Stimulated activated CD8-positive, alpha-beta memory T cell treated with anti-CD3 and anti-CD28 coated beads, Interleukin-12 subunit alpha, Interleukin-12 subunit beta, amount 100 ng/mL, for 1 hour (primary cell): ENCODE data around the gene TTYH3.

Source experiments
- DNase-seq: peaks from one replicate; pipeline ENCODE4 v3.0.0-alpha.2; 2020; ENCODE audit warnings: low read depth

The TTYH3 gene

DNA sequence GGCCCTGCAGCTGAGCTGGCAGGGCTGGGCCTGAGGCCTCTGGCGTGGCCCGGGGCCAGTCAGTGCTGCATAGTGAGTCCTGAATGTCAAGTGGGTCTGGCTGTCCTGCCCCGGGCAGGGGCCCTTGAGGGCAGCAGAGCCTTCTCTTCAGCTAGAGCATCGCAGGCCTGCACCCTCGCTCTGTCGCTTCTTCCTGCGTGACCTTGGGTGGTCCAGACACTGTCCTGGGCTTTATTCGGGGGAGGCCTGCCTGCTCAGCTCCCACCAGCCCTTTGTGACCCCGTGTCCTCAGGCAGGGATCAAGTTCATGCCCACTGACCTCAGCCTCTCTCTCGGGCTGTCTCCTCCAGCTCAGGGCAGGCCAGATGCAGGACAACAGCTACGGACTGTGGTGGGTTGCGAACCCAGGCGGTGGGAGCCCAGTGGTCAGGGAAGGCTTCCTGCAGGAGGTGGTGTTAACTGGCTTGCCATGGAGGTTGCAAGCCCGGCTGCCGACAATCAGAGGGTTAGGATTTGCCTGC lies 3.4 kb downstream of the TTYH3 start:
- no peak for DNase-seq

DNA sequence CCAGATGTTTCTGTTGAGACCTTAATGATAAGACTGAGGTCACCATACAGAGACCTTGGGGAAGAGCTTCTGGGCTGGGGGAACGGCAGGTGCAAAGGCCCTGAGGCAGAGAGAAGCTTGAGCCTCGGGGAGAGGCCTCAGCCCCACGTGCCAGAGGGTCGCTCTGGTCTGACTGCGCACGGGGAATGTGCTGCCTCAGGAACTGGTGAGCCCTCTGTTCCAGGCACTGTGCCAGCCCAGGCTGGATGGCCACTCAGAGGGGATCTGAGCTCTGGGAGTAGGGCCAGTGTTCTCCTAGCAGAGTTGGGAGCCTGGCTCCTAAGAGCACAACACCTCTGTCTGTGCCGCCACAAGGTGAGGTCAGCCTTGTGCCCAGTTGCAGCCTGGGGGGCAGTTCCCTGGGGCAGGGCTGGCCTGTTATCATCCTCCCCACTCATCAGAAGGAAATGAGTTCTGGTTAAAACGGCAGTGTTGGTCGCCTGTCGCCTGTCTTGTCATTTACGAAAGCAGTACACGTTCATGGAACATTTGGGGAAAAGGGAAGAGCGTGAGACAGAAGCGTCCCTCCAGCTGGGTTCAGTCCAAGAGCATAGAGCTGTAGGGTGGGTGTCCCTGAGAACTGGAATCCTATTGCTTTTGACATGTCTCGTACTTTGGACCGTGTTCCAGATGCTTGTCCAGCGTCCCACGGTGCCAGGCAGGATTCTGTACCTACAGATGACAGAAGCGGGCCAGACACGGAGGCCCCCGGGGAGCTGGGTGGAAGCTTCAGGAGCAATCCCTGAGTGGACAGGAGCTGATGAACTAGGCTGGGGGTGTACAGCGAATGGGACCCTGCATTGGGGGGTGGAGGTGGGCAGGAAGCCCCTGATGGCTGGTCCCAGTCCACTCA lies 4.3 kb downstream of the TTYH3 start:
- DNase-seq, result no peak

DNA sequence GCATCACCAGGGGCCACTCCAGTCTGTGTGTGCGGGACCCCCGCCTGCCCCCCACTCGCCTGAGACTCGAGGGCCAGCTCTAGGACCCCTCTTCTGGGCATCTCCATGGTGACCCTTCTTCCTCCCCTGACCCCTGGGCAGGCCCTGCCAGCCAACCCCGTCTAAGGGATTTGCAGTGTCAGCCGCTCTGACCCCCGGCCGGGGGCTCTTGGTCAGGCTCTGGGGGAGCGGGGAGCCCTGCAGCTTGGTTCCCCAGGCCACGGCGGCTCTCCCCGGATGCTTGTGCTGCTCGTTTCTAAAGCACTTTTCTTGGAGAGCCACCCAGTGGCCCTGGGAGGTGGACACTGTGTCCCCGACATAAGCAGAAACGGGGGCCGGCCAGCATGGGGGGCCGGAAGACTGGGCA lies 5.3 kb downstream of the TTYH3 start:
- DNase-seq, result no peak

DNA sequence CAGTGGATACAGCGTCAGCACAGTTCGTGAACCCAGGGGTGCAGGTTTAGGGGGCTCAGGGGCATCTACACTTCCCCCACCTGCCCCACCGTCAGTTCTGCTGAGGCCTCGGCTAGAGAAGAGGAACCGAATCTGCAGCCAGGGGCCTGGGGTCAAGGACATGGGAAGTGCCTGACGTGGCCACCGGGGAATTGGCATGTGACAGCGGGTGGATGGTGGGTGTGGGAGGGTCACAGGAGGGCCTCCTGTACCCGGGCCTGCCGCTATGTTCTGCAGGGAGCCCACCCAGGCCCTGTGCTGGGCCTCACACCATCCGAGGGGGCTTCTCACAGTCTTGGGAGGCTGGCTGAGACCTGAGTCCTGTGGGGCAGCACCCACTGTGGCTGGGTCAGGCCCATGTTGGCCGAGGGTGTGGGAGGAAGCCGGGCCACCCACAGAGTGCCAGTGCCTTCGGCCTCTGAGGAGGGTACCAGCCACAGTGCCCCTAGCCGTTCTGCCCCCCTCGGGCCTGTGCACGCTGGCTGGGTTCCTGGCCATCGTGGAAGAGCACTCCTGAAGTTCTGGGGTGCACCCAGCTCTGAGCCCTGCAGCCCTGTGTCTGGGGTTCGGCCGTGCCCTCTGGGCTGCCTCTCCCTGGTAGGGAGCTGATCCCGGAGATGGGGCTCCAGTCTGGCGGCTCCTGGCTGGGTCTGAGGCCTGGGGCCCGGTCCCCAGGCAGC lies 5.9 kb downstream of the TTYH3 start:
- no peak for DNase-seq

DNA sequence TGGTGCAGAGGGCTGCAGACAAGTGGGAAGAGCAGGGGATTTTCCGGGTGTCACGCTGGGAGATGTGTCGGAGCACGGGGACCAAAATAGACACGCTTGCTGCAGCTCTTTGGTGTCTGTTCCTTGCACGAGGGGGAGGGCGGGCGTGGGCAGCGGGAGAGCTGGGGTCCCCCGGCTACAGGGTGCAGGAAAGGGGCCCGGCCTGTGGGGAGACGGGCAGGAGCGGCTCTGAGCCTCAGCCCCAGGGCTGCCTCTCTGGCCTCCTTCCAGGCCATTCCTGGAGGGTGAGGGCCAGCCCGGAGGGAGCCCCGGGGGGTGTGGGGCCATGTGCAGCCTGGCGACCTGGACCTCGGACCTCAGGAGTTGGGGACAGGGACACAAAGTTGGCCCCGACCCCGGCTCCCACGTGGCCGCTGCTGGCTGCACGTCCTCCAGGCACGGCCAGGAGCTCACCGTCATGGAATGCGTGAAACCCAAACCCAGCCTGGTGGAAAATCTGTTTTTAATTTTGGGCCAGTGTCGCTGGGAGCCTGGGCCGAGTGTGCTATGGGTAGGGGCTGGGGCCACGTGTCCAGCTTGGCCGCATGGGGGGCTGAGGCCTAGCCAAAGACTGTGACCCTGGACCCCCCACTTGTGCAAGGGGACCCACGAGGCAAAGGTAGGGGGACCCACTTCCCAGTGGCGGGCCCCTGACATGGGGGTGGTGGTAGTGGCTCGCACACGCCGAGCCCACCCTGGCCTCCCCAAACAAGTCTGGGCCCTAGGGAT lies 6.6 kb downstream of the TTYH3 start:
- no peak for DNase-seq

DNA sequence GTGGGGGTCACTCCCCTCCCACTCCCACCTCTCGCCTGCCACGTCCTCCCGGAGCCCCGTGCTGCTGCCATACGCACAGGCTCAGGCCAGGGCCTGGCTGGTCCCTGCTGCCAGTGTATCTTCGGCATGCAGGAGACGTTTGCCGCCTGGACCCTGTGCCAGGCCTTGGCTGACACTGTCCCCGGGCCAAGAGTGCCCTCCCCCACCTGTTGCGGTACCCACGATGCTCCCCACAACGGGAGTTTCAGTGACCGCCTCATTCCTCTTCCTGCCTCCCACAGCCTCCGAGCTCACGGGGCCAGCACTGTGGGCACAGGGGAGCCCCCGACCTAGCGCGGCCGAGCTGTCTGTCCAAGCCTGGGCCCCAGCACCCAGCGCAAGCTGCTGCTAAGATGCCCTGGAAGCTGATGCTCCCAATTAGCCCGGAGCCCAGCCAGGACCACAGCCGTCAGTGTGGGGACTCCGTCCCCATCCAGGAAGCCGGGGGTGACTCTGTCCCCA lies 7.4 kb downstream of the TTYH3 start:
- no peak for DNase-seq

DNA sequence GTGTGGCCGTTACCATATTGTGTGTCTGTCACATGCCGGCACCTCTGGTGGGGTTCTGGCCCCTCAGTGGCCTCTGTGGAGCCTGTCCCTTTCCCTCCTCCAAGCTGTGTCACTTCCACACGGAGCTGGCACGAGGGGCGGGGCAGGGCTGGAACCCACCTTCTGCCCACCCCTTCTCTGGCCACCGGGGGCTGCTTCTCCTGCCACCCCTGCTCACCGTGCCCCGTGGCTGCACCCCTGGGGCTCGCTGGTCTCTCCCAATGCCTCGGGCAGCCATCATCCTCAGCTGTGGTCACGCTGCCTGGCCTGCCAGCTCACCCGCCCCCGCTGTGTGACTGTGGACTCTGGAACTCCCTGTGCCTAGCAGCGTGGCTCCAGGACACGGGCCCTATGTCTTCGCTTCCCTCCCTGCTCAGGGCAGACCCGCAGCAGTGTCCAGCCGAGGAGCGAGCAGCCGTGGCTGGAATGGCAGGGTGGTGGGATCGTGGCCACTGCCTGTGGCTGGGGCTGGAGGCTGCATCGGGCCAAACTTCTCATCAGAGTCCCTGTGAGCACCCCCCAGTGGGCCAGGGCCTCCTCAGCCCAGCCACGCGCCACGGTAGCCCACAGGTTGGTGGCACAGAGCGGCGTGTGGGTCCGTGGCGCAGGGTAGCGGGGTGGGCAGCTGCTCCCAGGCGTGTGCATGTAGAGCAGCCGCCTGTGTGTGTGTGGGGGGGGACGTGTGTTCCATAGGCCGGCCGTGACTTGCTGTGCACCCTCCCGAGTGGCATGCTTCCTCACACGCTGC lies 8.1 kb downstream of the TTYH3 start:
- DNase-seq, result no peak

DNA sequence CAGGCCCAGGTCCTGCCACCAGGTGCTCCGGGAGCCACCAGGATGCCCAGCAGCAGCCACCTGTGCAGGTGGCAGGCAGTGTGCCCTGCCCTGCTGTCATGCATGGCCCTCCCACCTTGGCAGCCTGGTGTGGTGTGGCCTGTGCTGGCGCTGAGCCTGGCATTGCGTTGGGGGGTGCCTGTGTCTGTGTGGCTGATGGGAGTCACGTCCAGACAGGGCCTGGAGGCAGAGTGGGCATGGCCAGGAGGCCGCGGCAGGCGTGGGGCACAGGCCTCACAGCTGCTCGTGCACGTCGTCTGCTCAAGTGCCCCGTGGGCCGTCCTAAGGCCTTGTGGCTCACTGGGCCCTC lies 8.7 kb downstream of the TTYH3 start:
- no peak for DNase-seq

DNA sequence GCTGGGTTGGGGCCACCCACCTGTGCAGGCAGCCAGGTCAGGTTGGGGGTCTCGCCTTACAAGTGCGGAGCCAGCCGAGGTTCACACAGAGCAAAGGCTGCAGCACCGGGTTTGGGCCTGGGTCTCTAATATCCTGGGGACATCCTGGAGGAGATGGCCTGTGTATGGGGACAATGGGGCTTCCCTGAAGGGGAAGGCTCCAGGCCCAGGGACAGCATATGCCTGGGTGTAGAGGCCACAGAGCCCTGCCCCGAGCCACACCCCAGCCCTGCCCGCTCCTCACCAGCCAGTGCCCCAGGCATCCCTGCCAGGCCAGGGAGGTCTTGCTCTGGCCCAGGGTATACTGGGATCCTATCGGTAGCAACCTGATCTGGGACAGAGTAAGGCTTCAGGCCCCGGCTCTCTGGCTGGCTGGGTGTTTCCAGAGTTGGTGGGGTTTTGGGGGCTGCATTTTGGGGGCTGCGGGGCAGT lies 9.1 kb downstream of the TTYH3 start:
- no peak for DNase-seq

DNA sequence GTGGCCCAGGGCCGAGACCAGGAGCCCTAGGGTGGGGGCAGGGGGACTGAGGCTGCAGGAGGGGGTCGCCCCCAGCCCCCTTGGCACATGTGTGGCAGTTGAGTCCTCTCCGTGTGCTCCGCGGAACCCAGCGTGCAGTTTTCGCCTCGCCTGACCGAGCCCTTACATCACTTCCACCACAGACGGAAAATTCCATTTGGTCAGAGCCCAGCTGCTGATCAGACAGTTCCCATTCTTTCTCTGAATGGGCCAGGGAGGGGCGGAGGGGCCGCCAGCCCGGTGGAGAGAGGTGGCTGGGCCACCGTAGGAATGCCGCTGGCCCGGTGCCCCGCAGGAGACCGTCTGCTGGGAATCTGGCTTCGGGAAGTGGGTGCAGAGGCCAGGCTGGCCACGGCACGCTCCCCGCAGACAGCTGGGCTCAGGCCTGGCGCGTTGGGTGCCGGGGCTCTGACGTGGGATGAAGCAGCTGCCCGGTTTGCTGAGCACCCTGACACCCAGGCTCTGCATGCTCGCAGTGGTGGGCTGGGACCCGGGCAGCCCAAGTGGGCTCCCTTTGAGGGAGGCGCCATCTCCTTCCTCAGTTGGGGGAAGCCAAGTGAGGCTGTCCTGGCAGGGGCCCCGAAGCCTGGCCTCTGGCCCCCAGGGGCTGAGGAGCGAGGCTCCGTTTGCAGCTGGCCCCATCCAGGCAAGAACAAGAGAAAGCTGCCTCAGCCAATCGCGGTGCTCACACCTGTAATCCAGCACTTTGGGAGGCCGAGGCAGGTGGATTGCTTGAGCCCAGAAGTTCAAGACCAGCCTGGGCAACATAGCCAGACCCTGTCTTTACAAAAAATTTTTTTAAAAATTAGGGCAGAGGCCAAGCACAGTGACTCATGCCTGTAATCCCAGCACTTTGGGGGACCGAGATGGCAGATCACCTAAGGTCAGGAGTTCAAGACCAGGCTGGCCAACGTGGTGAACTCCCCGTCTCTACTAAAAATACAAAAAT lies 9.9 kb downstream of the TTYH3 start:
- DNase-seq, result no peak

DNA sequence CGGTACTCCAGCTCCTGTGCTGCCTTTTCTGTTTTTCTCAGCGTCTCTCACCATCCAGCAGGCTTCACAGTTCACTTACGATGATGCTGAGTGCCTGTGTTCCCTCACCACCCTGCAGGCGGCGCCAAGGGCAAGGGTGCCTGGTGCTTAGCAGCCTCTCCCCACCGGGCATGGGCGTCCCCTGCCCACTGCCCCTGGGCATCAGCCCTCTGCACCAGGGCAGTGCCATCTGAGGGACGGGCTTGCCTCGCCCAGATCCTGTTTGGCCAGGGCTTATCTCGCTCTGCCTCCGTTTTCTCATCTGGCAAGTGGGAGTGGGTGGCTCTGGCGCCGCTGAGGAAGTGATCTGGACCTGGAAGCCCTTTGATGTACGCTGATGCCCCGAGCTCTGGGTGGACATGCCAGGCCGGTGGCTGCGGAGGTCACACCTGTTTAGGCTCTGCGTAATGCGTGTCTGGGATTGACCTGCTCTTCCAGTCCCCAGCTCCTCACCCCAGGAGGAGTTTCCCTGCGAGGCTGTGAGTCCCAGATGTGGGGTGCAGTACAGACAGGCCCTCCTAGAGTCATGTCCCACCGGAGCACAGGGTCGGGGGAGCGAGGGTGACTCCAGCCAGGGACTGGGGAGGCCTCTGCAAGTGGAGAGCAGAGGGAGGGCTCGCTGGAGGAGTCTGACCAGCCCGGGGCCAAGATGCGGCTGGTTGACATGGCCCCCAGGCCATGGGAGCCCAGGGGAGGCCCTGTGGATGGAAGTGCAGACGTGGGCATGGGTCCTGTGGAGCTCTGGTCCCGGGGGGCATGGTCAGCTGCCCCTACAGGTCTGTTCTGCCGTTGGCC lies 11.8 kb downstream of the TTYH3 start:
- no peak for DNase-seq

DNA sequence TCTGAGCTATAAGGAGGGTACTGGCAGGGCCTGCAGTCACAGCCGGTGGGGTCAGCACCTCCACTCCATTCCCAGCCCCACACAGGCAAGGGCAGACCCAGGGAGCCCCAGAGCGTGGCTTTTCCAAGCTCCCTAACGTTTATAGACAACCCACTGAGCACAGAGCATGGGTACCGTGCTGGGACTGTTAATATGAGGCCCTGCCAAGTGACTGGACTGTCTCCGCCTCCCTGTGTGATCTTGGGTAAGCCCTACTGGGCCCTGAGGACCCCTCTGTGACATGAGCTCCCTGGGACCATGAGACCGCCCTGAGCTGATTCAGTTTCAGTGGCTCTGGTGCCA lies 12.4 kb downstream of the TTYH3 start:
- no peak for DNase-seq

DNA sequence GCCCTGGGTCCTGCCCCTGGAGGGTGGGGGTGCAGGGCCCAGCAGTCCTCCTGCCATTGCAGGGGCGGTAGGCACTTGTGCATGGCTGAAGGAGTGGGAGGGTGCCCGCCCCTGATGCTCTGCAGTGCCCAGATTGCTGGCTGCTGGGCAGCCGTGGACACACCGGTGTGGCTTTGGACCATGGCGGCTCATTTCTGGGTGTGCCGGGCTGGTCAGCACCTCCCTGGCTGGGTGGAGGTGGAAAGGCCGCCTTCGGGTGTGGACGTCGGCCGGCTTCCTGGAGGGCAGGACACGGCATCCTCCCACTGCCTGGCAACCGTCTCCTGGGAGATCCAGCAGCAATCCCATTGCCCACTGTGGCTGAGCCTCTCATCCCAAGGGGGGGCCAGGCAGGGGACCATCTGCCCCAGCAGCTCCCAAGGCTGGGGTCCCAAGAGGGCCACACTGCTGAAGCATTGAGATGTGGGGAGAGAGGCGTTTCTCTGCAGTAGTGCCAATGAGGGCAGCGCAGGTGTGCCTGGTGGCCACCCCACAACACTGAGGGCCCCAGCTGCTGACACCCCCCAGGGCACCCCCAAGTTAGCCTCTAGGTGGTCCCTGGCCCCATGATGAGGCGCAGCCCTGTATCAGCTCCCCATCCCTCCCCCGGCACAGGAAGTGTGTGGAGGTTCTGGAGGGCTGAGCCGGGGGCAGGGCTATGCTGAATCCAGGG lies 12.9 kb downstream of the TTYH3 start:
- no peak for DNase-seq

DNA sequence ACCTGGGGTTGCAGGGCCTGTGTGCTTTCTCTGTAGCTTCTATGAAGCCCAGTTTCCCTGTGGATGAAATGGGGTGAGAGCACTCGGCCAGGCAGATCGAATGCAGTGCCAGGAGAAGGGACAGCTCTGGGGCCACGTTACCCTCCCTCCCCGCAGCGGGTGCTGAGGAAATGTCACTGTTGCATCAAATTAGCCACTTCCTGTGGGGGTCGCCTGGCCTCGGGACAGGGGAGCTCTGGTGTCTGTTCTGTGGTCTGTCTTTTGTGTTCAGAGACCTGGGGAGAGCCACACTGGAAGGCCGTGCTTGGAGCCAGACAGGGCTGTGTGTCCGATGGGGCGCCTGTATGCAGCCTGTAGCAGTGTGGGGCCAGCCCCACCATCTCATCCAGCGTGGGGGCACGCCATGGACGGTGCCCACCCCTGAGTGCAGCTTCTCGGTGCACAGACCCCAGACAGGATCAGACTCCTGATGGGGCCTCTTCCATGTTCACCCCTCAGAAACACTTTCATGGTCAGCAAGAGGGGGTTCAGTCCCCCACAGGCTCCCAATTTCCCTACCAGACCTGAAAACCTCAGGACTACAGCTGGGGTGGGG lies 13.6 kb downstream of the TTYH3 start:
- DNase-seq, result no peak

DNA sequence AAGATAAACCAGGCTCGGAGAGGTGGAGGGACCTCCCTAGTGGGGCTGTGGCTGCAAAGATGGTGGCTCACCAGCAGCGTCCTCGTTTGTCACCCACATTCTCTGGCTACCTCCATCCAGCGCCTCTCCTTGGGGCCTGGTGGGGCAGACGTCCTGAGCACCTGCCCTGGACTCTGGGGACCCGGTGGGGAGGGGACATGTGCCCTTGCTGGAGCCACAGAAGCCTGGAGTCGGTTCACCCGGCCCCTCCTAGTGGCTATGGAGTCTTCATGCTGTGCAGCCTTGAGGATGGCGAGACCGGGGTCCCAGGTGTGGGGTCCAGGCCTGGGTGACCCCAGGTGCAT lies 14.5 kb downstream of the TTYH3 start:
- DNase-seq, result no peak

DNA sequence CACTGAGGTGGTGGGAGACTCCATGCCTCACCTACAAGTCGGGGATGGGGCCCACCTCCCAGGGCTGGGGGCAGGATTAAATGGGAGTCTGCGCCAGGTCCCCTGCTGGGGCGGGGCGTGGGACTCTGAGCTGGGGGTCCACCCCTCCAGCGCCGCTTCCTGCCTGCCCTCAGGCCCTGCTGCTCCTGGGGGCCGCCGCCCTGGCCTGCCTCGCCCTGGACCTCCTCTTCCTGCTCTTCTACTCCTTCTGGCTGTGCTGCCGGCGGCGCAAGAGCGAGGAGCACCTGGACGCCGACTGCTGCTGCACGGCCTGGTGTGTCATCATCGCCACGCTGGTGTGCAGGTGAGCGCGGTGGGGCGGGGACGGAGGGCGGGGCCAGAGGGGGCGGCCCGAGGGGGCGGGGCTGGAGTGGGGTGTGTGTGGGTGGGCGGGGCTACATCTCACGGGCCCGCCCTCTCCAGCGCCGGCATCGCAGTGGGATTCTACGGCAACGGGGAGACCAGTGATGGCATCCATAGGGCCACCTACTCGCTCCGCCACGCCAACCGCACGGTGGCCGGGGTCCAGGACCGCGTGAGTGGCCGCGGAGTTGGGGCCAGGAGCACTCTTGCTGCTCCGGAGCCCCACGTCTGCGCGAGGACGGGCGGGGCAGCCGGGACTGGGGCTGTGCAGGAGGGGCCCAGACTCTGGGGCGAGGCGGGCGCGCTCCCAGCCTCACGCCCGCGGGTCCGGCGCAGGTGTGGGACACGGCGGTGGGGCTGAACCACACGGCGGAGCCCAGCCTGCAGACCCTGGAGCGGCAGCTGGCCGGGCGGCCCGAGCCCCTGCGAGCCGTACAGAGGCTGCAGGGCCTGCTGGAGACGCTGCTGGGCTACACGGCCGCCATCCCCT lies 15.1 kb downstream of the TTYH3 start:
- no peak for DNase-seq

DNA sequence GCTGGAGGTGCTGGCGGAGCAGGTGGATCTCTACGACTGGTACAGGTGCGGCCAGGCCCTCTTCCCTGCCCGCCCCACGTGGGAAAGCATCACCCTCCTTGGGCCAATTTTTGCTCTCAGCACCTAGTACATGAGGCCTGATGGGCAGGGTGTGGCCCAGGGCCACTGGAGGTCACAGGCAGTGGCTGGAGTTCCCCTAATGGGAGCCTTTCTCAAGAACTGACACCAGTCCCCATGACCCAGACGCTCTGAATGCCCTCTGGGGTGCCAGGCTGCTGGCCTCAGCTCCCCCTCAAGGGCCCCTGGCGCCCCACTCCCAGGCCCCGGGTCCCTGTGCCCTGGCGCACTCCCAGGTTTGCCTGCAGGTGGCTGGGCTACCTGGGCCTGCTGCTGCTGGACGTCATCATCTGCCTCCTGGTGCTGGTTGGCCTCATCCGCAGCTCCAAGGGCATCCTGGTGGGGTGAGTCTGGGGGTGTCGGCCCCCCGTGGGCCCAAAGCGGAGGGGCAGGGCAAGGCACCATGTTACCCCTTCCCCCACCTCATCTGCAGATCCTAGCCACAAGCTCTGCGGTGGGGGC lies 15.9 kb downstream of the TTYH3 start:
- DNase-seq, result no peak
